ENCODE results near the gene ERVH48-1. TPM values are rescaled to one million over a fixed set of nuclear protein-coding genes. Genes with fewer than 3 reads are reported as not detected.

The ERVH48-1 gene
- total RNA-seq, 1 experiment from 2014 or later: not detected

- H3K4me1 ChIP-seq (ENCODE audit: insufficient read depth, low read length): peaks cover 16% of the 10 kb centered on the region
- DNase-seq (no peak), ATAC-seq (no peak)
- H3K9me3 ChIP-seq (ENCODE audit: low read length): no peaks in the 10 kb centered on the region
- H3K79me2 ChIP-seq (ENCODE audit: low read length): peaks cover 33% of the 10 kb centered on the region
- TF ChIP-seq EZH2phosphoT487 (IDR thresholded peaks at IDR 0.05; ENCODE audit: borderline replicate concordance, low read length) (no peak), CTCF (conservative IDR thresholded peaks at IDR 0.05; ENCODE audit: low read depth, low read length) (no peak), EZH2 (IDR thresholded peaks at IDR 0.05; ENCODE audit: low read length, unreplicated experiment) (no peak)
- TSS peak; percentile 96 for BruUV-seq (replicated peaks)
- intact Hi-C loops (cut with micrococcal nuclease): loop anchor here (10.0 kb wide), 2 partner anchors 49 to 79 kb away; partner anchors contain the start of genes ERVH48-1 and NDUFV3
- H3K4me3 ChIP-seq (ENCODE audit: low read length): peak overlapping the region; percentile 71
- no peaks in the 10 kb centered on the region for H3K9me2 ChIP-seq (replicated peaks; ENCODE audit: low read length)
- H2AFZ ChIP-seq (ENCODE audit: low read length): peak overlapping the region; percentile 99
- H4K20me1 ChIP-seq (ENCODE audit: low read length): no peaks in the 10 kb centered on the region
- peak overlapping the region; percentile 97 for H3K4me2 ChIP-seq (ENCODE audit: low read length)
- peak overlapping the region; percentile 40 for H3K27ac ChIP-seq (ENCODE audit: low read length)
- no peaks in the 10 kb centered on the region for H3K27me3 ChIP-seq (ENCODE audit: low read length)
- peak overlapping the region; percentile 80 for H3K9ac ChIP-seq (ENCODE audit: low read length)
- H3F3A ChIP-seq (ENCODE audit: low read length, unreplicated experiment): no peaks in the 10 kb centered on the region
- POLR2A ChIA-PET (ENCODE audit: unreplicated experiment): interaction anchor here (0.5 to 1.3 kb wide), 6 partner anchors 13 to 457 kb away, joined by 3 to 12 read pairs (median 6); no protein-coding TSS in a partner anchor
- CTCF ChIA-PET: interaction anchor here (0.6 to 0.7 kb wide), 3 partner anchors 81 to 1035 kb away, joined by 3 to 5 read pairs (median 3); partner anchors contain the start of gene NDUFV3
- H3K36me3 ChIP-seq (ENCODE audit: low read depth, low read length): peaks cover 11% of the 10 kb centered on the region
Observed at GRCh38 chr21:42973309-42973990, 48.0 kb upstream of the ERVH48-1 start.

- ChIA-PET CTCF (no interaction called here), POLR2A (ENCODE audit: unreplicated experiment) (no interaction called here)
- Histone ChIP-seq H3K4me2 (ENCODE audit: low read length) (no peak overlapping the region), H3K9me3 (ENCODE audit: low read length) (no peaks in the 10 kb centered on the region), H4K20me1 (ENCODE audit: low read length) (no peaks in the 10 kb centered on the region), H3K36me3 (ENCODE audit: low read depth, low read length) (peaks cover 6% of the 10 kb centered on the region), H3K4me1 (ENCODE audit: insufficient read depth, low read length) (peaks cover 16% of the 10 kb centered on the region), H3K27me3 (ENCODE audit: low read length) (no peaks in the 10 kb centered on the region), H3K9ac (ENCODE audit: low read length) (no peak overlapping the region), H3K4me3 (ENCODE audit: low read length) (no peak overlapping the region), H3K79me2 (ENCODE audit: low read length) (peaks cover 17% of the 10 kb centered on the region), H3F3A (ENCODE audit: low read length, unreplicated experiment) (no peaks in the 10 kb centered on the region), H2AFZ (ENCODE audit: low read length) (no peak overlapping the region), H3K27ac (ENCODE audit: low read length) (no peak overlapping the region), H3K9me2 (replicated peaks; ENCODE audit: low read length) (no peaks in the 10 kb centered on the region)
- ATAC-seq: no peak
- intact Hi-C loops (cut with micrococcal nuclease): loop anchor here (10.0 kb wide), 2 partner anchors 47 to 77 kb away; partner anchors contain the start of genes ERVH48-1 and NDUFV3
- no peak for TF ChIP-seq EZH2phosphoT487 (IDR thresholded peaks at IDR 0.05; ENCODE audit: borderline replicate concordance, low read length)
- no peak for TF ChIP-seq EZH2 (IDR thresholded peaks at IDR 0.05; ENCODE audit: low read length, unreplicated experiment)
- TF ChIP-seq CTCF (conservative IDR thresholded peaks at IDR 0.05; ENCODE audit: low read depth, low read length): no peak
- BruUV-seq (replicated peaks): no TSS peak
- DNase-seq: no peak
Observed at GRCh38 chr21:42971897-42972275, 46.5 kb upstream of the ERVH48-1 start.
